Ectodermal cell (in vitro differentiated cells): ENCODE data around the gene SSR3.
"Not testable (repeated sequence)": the region's sequence is repeated elsewhere in the genome, so short reads cannot be mapped to it uniquely, and the experiment has no call there.

ENCODE experiments used
- H3K27ac ChIP-seq: 2 replicates; pipeline ENCODE4 v1.7.0; 2013; ENCODE audit warnings: mild to moderate bottlenecking, low read depth, low read length; ENCODE audit not compliant: insufficient read depth, poor library complexity, severe bottlenecking
- H3K27me3 ChIP-seq: 2 replicates; pipeline ENCODE4 v1.7.0; 2013; ENCODE audit warnings: mild to moderate bottlenecking, low read length; ENCODE audit not compliant: insufficient read depth, control insufficient read depth, poor library complexity, severe bottlenecking
- H3K36me3 ChIP-seq: one replicate; pipeline ENCODE4 v1.7.0; 2013; ENCODE audit warnings: low read length; ENCODE audit not compliant: control insufficient read depth, insufficient read depth
- H3K4me1 ChIP-seq: one replicate; pipeline ENCODE4 v1.7.0; 2013; ENCODE audit warnings: low read length; ENCODE audit not compliant: control insufficient read depth, insufficient read depth
- H3K4me3 ChIP-seq: 2 replicates; pipeline ENCODE4 v1.7.0; 2013; ENCODE audit warnings: low read depth, low read length, control low read depth; ENCODE audit not compliant: insufficient read depth
- H3K9me3 ChIP-seq: 2 replicates; pipeline ENCODE4 v1.7.0; 2013; ENCODE audit warnings: mild to moderate bottlenecking, low read length, moderate library complexity; ENCODE audit not compliant: control insufficient read depth
- WGBS, 2 experiments: methylation state at CpG; one replicate each; pipeline ENCODE4 v1.1.7; 2013; ENCODE audit warnings: missing lambda C conversion rate in 2 of 2; 5-methylcytosine and 5-hydroxymethylcytosine counted together

The SSR3 gene

GRCh38 chr3:156593814-156594213, 38.9 kb upstream of the SSR3 start:
- H3K9me3 ChIP-seq: no peaks in the 10 kb centered on the region
- no peak overlapping the region for H3K27ac ChIP-seq
- H3K36me3 ChIP-seq: no peaks in the 10 kb centered on the region
- H3K27me3 ChIP-seq: no peaks in the 10 kb centered on the region
- H3K4me1 ChIP-seq: no peaks in the 10 kb centered on the region
- H3K4me3 ChIP-seq: no peak overlapping the region

DNA sequence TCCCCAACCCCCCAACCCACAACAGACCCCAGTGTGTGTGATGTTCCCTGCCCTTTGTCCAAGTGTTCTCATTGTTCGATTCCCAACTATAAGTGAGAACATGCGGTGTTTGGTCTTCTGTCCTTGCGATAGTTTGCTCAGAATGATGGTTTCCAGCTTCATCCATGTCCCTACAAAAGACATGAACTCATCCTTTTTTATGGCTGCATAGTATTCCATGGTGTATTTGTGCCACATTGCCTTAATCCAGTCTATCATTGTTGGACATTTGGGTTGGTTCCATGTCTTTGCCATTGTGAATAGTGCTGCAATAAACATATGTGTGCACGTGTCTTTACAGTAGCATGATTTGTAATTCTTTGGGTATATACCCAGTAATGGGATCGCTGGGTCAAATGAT, 34.9 kb upstream of the SSR3 start:
- not testable (repeated sequence) for H3K36me3 ChIP-seq, H3K4me3 ChIP-seq, H3K9me3 ChIP-seq, H3K27ac ChIP-seq, H3K4me1 ChIP-seq, H3K27me3 ChIP-seq
- WGBS, 2 experiments: 93 to 94% methylated on average over 4 to 5 of the region's 5 CpGs

DNA sequence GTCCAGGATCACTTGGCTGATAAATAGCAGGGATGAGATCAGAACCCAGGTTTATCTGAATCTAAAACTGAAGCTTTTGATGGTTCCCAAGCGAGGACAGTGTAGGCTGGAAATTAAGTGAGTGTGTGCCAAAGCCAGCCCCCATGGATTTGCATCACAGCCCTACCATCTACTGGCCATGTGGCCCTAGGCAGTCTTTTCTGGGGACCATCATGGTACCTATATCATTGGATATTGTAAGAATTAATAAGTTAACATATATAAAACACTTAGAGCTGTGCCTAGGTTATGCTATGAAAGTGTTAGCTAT, 32.8 kb upstream of the SSR3 start:
- WGBS, 2 experiments: 0% methylated on average over 1 of the region's 1 CpG
- H3K9me3 ChIP-seq: no peaks in the 10 kb centered on the region

GRCh38 chr3:156586905-156587759, 32.2 kb upstream of the SSR3 start:
- H3K4me1 ChIP-seq: no peaks in the 10 kb centered on the region
- H3K27ac ChIP-seq: no peak overlapping the region
- no peak overlapping the region for H3K4me3 ChIP-seq
- H3K36me3 ChIP-seq: no peaks in the 10 kb centered on the region
- no peaks in the 10 kb centered on the region for H3K9me3 ChIP-seq
- H3K27me3 ChIP-seq: no peaks in the 10 kb centered on the region
- WGBS, 2 experiments: 94 to 98% methylated on average over 3 to 4 of the region's 5 CpGs

More for the DNA sequence above, 32.8 kb upstream of the SSR3 start:
- Histone ChIP-seq H3K4me1 (no peaks in the 10 kb centered on the region), H3K36me3 (no peaks in the 10 kb centered on the region), H3K4me3 (no peak overlapping the region), H3K27ac (no peak overlapping the region), H3K27me3 (no peaks in the 10 kb centered on the region)

- no peak overlapping the region for H3K4me3 ChIP-seq
- no peaks in the 10 kb centered on the region for H3K36me3 ChIP-seq
- no peak overlapping the region for H3K27ac ChIP-seq
- H3K4me1 ChIP-seq: no peaks in the 10 kb centered on the region
- H3K27me3 ChIP-seq: no peaks in the 10 kb centered on the region
- H3K9me3 ChIP-seq: no peaks in the 10 kb centered on the region
Measured at GRCh38 chr3:156583469-156583868, 28.6 kb upstream of the SSR3 start.

DNA sequence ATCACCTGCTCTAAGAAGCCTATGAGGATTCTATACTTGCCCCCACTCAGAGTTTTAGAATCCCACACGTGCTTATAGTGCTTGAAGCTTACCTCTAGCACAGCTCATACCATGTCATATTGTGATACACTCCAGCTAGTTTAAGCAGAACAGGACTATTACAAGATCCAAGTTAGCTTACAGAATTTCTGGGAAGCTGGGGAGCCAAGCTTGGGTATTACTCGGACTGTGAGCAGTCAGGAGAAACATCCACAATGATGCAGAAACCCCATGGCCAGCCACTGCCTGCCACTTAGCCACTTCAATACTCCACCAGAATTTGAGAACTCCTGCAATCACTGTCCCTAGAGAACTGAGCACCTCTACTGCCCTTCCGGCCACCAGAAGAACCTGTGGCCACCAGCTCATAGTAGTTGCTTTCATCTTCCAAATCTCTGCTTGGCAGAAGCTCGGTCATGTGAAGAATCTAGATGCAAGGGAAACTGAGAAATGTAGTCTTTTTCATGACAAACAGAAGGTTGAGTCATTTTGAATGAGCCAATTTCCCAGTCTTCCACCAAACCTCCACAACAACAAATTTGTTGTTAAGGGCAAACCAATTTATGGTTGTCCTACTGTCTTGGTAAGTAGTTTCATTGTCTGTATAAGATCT, 27.7 kb upstream of the SSR3 start:
- no peaks in the 10 kb centered on the region for H3K36me3 ChIP-seq
- no peak overlapping the region for H3K27ac ChIP-seq
- no peaks in the 10 kb centered on the region for H3K27me3 ChIP-seq
- WGBS, 2 experiments: 87 to 91% methylated on average over 4 of the region's 4 CpGs
- no peak overlapping the region for H3K4me3 ChIP-seq
- no peaks in the 10 kb centered on the region for H3K4me1 ChIP-seq
- no peaks in the 10 kb centered on the region for H3K9me3 ChIP-seq

DNA sequence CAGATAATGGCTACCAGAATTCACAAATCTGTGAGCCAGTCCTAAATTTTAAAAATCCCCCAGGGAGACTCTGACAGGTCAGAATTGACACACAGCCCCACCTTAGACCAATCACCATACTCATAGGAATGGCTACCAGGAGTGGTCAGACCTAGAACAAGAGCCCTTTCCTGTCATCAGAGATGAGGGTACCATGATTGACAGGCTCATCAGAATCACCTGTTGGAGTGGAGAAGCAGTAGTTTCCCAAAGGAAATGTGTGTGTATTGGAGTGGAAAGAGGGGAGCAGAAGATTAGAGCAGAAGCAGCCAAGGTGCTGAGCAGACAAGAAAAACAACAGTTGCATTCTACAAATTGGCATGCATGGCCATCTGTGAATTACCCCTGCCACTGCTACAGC, 27.0 kb upstream of the SSR3 start:
- Histone ChIP-seq H3K4me3 (no peak overlapping the region), H3K4me1 (no peaks in the 10 kb centered on the region), H3K27me3 (no peaks in the 10 kb centered on the region), H3K9me3 (no peaks in the 10 kb centered on the region), H3K27ac (no peak overlapping the region), H3K36me3 (no peaks in the 10 kb centered on the region)

DNA sequence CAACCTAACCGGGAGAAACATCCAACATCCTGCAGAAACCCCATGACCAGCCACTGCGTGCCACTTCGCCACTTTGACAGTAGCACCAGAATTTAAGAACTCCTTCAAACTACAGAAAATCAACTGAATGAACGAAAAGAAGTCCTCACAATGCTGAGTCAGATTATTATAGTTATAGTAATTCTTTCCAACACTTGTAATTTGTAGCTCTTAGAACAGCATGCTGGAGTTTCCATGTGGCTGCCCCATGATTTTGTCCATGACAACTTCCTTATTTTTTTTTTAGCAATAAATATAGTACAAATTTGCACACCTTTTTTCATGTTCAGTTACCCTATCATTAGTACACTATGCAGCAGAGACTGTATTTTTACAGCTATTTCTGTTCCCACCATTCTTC, 26.1 kb upstream of the SSR3 start:
- Histone ChIP-seq H3K4me1 (no peaks in the 10 kb centered on the region), H3K9me3 (no peaks in the 10 kb centered on the region), H3K36me3 (no peaks in the 10 kb centered on the region), H3K27ac (no peak overlapping the region), H3K27me3 (no peaks in the 10 kb centered on the region), H3K4me3 (no peak overlapping the region)
- 89 to 90% methylated on average over 4 of the region's 4 CpGs for WGBS, 2 experiments

DNA sequence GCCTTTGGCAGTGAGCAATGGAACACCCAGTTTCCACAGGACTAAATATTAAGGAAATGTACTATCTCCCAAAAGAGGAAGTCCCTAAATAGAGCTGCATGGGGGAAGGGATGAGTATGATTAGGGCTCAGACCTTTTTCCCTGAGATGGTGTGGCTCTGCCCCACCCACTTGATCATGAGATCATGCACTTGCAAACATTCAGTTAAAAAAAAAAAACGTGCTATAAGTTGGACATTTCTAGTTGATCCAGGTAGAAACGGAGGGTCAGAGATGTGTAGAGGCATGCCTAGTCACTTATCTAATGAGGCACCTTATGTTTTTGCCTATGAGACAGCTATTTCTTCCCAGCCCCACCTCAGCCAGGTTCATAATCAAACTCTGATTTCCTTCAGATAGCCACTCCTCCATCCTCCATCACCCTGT, 24.5 kb upstream of the SSR3 start:
- Histone ChIP-seq H3K4me1 (no peaks in the 10 kb centered on the region), H3K36me3 (no peaks in the 10 kb centered on the region), H3K4me3 (no peak overlapping the region), H3K9me3 (no peaks in the 10 kb centered on the region), H3K27me3 (no peaks in the 10 kb centered on the region), H3K27ac (no peak overlapping the region)
- 81 to 83% methylated on average over 2 of the region's 2 CpGs for WGBS, 2 experiments

- no peaks in the 10 kb centered on the region for H3K4me1 ChIP-seq
- no peaks in the 10 kb centered on the region for H3K9me3 ChIP-seq
- H3K36me3 ChIP-seq: no peaks in the 10 kb centered on the region
- no peak overlapping the region for H3K27ac ChIP-seq
- no peaks in the 10 kb centered on the region for H3K27me3 ChIP-seq
- no peak overlapping the region for H3K4me3 ChIP-seq
Measured at GRCh38 chr3:156577736-156578135, 22.8 kb upstream of the SSR3 start.
